HEK293 (cell line): ENCODE results near the gene ADAM23.

ENCODE experiments used
- CTCF ChIA-PET: fragments of 350-600 bp; formaldehyde crosslinking; extraction: SDS; loops from one replicate; lab custom pipeline; 2021; ENCODE audit warnings: antibody characterized with exemption; lab: Yijun Ruan, JAX
- POLR2A ChIA-PET: fragments of 300-600 bp; formaldehyde crosslinking; extraction: SDS; loops from one replicate; lab custom pipeline; 2020; ENCODE audit warnings: antibody characterized with exemption, inconsistent platforms; lab: Yijun Ruan, JAX
- H3K27ac ChIP-seq: fragments of 200-500 bp; sonication (Bioruptor generic); 2 replicates; pipeline ENCODE4 v1.5.1; 2014; ENCODE audit warnings: low read depth, low read length, control low read depth, inconsistent platforms; ENCODE audit errors: extremely low read depth
- H3K36me3 ChIP-seq, 2 experiments: fragments of 200-500 bp in 1 of 2; sonication (Bioruptor generic) in 1 of 2; 1 replicate in 1 of 2; 2 replicates in 1 of 2; pipeline ENCODE4 v1.5.1; 2014 to 2017; ENCODE audit warnings: inconsistent platforms in 2 of 2, low read length in 2 of 2; ENCODE audit not compliant: control insufficient read depth in 2 of 2, insufficient read depth in 1 of 2
- H3K4me1 ChIP-seq: fragments of 200-500 bp; sonication (Bioruptor generic); 2 replicates; pipeline ENCODE4 v1.5.1; 2014; ENCODE audit warnings: mild to moderate bottlenecking, low read length, inconsistent platforms; ENCODE audit not compliant: control insufficient read depth, insufficient read depth
- H3K4me3 ChIP-seq: 2 replicates; pipeline ENCODE4 v1.5.1; 2011; ENCODE audit warnings: low read depth, mild to moderate bottlenecking, control low read depth, low read length, moderate library complexity
- H3K9me3 ChIP-seq: fragments of 200-500 bp; sonication (Bioruptor generic); 2 replicates; pipeline ENCODE4 v1.5.1; 2014; ENCODE audit warnings: low read depth, low read length, inconsistent platforms; ENCODE audit not compliant: control insufficient read depth, insufficient read depth
- BCL11B ChIP-seq: fragments of 450-650 bp; formaldehyde crosslinking; IDR thresholded peaks from 2 replicates; pipeline ENCODE4 v1.5.1; 2016; ENCODE audit warnings: low read depth, missing biosample characterization, missing genetic modification characterization
- HOXA7 ChIP-seq: sonication (generic); formaldehyde crosslinking; IDR thresholded peaks from 2 replicates; pipeline ENCODE4 v1.8.1; 2022; ENCODE audit warnings: missing genetic modification reagents, borderline replicate concordance
- MEIS1 ChIP-seq: sonication (generic); formaldehyde crosslinking; IDR thresholded peaks from 2 replicates; pipeline ENCODE4 v1.8.1; 2022; ENCODE audit warnings: missing genetic modification reagents, mild to moderate bottlenecking, borderline replicate concordance
- YY1 ChIP-seq: fragments of 450-650 bp; formaldehyde crosslinking; IDR thresholded peaks from 2 replicates; pipeline ENCODE4 v1.5.1; 2018; ENCODE audit warnings: missing biosample characterization, missing genetic modification characterization
- ZFP3 ChIP-seq: fragments of 450-650 bp; formaldehyde crosslinking; IDR thresholded peaks from 2 replicates; pipeline ENCODE4 v1.5.1; 2016; ENCODE audit warnings: low read depth, missing biosample characterization, missing genetic modification characterization
- ZFP41 ChIP-seq: fragments of 450-650 bp; formaldehyde crosslinking; IDR thresholded peaks from 2 replicates; pipeline ENCODE4 v1.5.1; 2016; ENCODE audit warnings: missing biosample characterization, missing genetic modification characterization, borderline replicate concordance
- ZNF133 ChIP-seq: fragments of 450-650 bp; formaldehyde crosslinking; IDR thresholded peaks from 2 replicates; pipeline ENCODE4 v1.5.1; 2016; ENCODE audit warnings: missing biosample characterization, missing genetic modification characterization
- ZNF514 ChIP-seq: fragments of 450-650 bp; formaldehyde crosslinking; IDR thresholded peaks from 2 replicates; pipeline ENCODE4 v1.5.1; 2016; ENCODE audit warnings: missing biosample characterization, missing genetic modification characterization
- ZNF555 ChIP-seq: fragments of 450-650 bp; formaldehyde crosslinking; conservative IDR thresholded peaks from 2 replicates; pipeline ENCODE4 v1.5.1; 2017; ENCODE audit warnings: missing biosample characterization, mild to moderate bottlenecking, missing genetic modification characterization, inconsistent platforms
- ZNF571 ChIP-seq: fragments of 450-650 bp; formaldehyde crosslinking; IDR thresholded peaks from 2 replicates; pipeline ENCODE4 v1.5.0; 2017; ENCODE audit warnings: missing biosample characterization, missing genetic modification characterization
- ZNF596 ChIP-seq: fragments of 450-650 bp; IDR thresholded peaks from 2 replicates; pipeline ENCODE4 v1.5.0; 2018; ENCODE audit warnings: missing biosample characterization, mild to moderate bottlenecking, missing genetic modification characterization, moderate library complexity
- ZNF701 ChIP-seq: fragments of 450-650 bp; formaldehyde crosslinking; IDR thresholded peaks from 2 replicates; pipeline ENCODE4 v1.5.1; 2016; ENCODE audit warnings: missing biosample characterization, missing genetic modification characterization
- ZNF837 ChIP-seq: fragments of 450-650 bp; formaldehyde crosslinking; IDR thresholded peaks from 2 replicates; pipeline ENCODE4 v1.5.1; 2016; ENCODE audit warnings: missing biosample characterization, missing genetic modification characterization
- TF ChIP-seq, protein P1 (sequence below): fragments of 450-650 bp; formaldehyde crosslinking; IDR thresholded peaks from 2 replicates; pipeline ENCODE4 v1.5.1; 2016; ENCODE audit warnings: missing biosample characterization, missing genetic modification characterization
- TF ChIP-seq, protein P2 (sequence below): fragments of 450-650 bp; formaldehyde crosslinking; IDR thresholded peaks from 2 replicates; pipeline ENCODE4 v1.5.1; 2016; ENCODE audit warnings: missing biosample characterization, missing genetic modification characterization
- TF ChIP-seq, protein P3 (sequence below): fragments of 450-650 bp; formaldehyde crosslinking; IDR thresholded peaks from 2 replicates; pipeline ENCODE4 v1.5.1; 2016; ENCODE audit warnings: missing biosample characterization, missing genetic modification characterization
- TF ChIP-seq, protein P4 (sequence below): sonication (generic); formaldehyde crosslinking; IDR thresholded peaks from 2 replicates; pipeline ENCODE4 v1.8.1; 2022; ENCODE audit warnings: mild to moderate bottlenecking, moderate library complexity, missing genetic modification reagents

Gene ADAM23

DNA sequence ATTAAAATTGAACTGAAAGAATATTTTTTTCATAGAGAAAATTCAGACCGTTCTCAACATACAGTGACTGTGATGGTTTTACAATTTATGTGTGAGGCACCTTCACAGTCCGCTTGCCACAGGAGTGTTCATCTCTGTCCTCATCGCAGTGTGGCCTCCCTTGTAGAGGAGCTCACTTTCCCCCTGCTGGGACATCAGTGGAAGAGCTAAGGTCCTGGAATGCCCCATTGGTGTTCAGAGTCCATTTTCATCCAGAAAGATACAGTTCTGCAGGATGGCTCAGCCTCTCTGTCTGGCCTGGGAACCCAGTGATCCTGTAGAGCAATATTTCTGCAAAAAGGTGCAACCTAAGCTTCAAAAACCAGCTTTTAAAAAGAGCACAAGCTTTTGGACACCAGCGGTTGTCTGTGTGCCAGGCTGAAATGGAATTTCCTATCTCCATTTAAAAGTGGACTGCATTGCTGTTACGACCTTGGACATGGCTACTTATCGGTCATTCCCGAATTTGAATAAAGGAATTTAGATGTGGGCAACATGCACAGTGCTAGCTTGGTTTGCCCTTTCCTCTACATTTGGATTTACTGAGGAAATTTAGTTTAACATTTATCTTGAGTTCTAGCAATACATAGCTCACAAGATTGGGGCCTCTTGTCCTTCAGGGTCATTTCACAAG lies 172.2 kb downstream of the ADAM23 start (continued):
- TF ChIP-seq, protein P1, sequence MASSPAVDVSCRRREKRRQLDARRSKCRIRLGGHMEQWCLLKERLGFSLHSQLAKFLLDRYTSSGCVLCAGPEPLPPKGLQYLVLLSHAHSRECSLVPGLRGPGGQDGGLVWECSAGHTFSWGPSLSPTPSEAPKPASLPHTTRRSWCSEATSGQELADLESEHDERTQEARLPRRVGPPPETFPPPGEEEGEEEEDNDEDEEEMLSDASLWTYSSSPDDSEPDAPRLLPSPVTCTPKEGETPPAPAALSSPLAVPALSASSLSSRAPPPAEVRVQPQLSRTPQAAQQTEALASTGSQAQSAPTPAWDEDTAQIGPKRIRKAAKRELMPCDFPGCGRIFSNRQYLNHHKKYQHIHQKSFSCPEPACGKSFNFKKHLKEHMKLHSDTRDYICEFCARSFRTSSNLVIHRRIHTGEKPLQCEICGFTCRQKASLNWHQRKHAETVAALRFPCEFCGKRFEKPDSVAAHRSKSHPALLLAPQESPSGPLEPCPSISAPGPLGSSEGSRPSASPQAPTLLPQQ = no peak
- TF ChIP-seq HOXA7 (CRISPR knock-in tag) = no peak
- TF ChIP-seq, protein P2, sequence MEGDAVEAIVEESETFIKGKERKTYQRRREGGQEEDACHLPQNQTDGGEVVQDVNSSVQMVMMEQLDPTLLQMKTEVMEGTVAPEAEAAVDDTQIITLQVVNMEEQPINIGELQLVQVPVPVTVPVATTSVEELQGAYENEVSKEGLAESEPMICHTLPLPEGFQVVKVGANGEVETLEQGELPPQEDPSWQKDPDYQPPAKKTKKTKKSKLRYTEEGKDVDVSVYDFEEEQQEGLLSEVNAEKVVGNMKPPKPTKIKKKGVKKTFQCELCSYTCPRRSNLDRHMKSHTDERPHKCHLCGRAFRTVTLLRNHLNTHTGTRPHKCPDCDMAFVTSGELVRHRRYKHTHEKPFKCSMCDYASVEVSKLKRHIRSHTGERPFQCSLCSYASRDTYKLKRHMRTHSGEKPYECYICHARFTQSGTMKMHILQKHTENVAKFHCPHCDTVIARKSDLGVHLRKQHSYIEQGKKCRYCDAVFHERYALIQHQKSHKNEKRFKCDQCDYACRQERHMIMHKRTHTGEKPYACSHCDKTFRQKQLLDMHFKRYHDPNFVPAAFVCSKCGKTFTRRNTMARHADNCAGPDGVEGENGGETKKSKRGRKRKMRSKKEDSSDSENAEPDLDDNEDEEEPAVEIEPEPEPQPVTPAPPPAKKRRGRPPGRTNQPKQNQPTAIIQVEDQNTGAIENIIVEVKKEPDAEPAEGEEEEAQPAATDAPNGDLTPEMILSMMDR = no peak
- no peak for TF ChIP-seq ZNF701 (tag by site-specific recombination)

DNA sequence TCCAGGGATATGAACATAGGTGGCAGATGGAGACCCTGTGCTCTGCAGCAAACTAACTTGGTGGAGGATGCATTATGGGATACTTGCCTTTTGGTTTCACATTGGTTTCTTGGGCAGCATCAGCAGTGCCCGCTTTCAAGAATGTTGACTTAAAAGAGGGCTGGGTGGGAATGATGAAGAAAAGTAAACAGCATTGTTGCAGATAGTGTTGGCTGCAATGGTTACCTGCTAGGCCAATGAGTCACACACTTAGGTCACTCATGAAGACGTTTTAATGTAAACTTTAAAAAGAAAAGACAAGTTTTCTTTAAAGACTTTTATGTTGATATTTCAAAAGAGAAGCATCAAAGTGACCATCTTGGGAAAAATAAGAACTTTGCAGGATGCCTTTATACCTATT lies 172.8 kb downstream of the ADAM23 start:
- H3K9me3 ChIP-seq = no peaks in the 10 kb centered on the region
- no peaks in the 10 kb centered on the region; a peak in 1 of 3 replicates for H3K36me3 ChIP-seq
- no peak overlapping the region for H3K27ac ChIP-seq
- CTCF ChIA-PET = interaction anchor here (0.7 kb wide), 1 partner anchor 68 kb away, joined by 4 read pairs; no protein-coding TSS in a partner anchor
- H3K4me1 ChIP-seq = no peaks in the 10 kb centered on the region
- H3K4me3 ChIP-seq = no peak overlapping the region
- POLR2A ChIA-PET = no interaction called here
- TF ChIP-seq MEIS1 (CRISPR knock-in tag) (no peak), ZNF514 (tag by site-specific recombination) (no peak), ZNF555 (tag by site-specific recombination) (no peak), ZFP3 (tag by site-specific recombination) (no peak), BCL11B (no peak), ZFP41 (no peak), YY1 (tag by site-specific recombination) (no peak), ZNF701 (tag by site-specific recombination) (no peak)
- TF ChIP-seq, protein P3, sequence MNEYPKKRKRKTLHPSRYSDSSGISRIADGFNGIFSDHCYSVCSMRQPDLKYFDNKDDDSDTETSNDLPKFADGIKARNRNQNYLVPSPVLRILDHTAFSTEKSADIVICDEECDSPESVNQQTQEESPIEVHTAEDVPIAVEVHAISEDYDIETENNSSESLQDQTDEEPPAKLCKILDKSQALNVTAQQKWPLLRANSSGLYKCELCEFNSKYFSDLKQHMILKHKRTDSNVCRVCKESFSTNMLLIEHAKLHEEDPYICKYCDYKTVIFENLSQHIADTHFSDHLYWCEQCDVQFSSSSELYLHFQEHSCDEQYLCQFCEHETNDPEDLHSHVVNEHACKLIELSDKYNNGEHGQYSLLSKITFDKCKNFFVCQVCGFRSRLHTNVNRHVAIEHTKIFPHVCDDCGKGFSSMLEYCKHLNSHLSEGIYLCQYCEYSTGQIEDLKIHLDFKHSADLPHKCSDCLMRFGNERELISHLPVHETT (tag by site-specific recombination) = no peak

DNA sequence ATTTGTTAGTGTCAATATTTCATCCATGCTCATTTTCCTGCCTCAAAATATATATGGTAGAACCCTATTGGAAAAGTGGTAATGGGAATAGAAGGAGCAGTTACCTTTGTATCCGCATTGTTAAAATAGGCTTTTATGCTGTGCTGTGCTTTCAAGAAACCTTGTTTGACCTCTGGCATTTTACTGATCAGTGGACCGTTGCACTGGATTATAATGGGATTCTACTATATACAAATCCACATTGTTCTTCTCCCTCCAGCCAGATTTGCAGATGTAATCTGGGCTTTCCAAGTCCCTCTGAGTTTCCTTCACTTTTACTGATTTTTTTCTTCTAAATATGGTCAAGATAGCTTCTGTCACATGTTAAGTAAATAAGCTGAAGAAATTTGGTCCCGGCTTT lies 175.7 kb downstream of the ADAM23 start:
- H3K4me3 ChIP-seq = no peak overlapping the region
- CTCF ChIA-PET = no interaction called here
- H3K9me3 ChIP-seq = no peaks in the 10 kb centered on the region
- H3K36me3 ChIP-seq = no peaks in the 10 kb centered on the region
- no peak overlapping the region for H3K27ac ChIP-seq
- POLR2A ChIA-PET = no interaction called here
- no peaks in the 10 kb centered on the region for H3K4me1 ChIP-seq
- TF ChIP-seq ZNF837 (tag by site-specific recombination) = no peak

DNA sequence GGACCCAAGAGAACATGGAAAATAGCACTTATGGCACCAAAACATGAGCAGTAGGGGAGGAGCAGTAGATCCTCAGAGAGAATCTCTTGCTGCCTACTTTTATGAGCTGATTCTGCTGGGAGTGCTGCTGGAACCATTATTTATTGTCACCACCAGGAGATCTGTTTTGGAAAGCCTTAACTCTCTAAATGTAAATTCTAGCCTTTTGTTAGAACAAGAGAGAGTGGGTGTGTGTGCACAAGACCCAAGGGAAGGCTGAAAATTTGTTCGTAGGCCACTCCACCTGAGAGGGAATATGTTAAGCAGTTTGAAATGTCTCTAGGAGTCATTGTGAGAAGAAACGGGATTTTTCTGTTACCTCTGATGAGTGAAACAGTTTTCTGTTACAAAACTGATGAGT lies 182.8 kb downstream of the ADAM23 start:
- Histone ChIP-seq H3K4me1 (no peaks in the 10 kb centered on the region), H3K27ac (no peak overlapping the region), H3K36me3 (no peaks in the 10 kb centered on the region), H3K4me3 (no peak overlapping the region), H3K9me3 (no peaks in the 10 kb centered on the region)
- ChIA-PET CTCF (no interaction called here), POLR2A (no interaction called here)
- TF ChIP-seq, protein P4, sequence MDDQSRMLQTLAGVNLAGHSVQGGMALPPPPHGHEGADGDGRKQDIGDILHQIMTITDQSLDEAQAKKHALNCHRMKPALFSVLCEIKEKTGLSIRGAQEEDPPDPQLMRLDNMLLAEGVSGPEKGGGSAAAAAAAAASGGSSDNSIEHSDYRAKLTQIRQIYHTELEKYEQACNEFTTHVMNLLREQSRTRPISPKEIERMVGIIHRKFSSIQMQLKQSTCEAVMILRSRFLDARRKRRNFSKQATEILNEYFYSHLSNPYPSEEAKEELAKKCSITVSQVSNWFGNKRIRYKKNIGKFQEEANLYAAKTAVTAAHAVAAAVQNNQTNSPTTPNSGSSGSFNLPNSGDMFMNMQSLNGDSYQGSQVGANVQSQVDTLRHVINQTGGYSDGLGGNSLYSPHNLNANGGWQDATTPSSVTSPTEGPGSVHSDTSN = no peak
- TF ChIP-seq ZNF571 (tag by site-specific recombination) = no peak
- no peak for TF ChIP-seq ZNF133
- no peak for TF ChIP-seq ZNF596 (tag by site-specific recombination)
